Stomach (tissue), 4 donors: ENCODE results near the gene TCF12.

ENCODE experiments used
- POLR2AphosphoS5 ChIP-seq, 3 donors: sonication (generic); formaldehyde crosslinking; IDR thresholded peaks; one replicate each; pipeline ENCODE4 v1.6.1; 2016; ENCODE audit warnings: antibody characterized with exemption in 3 of 3
- TF ChIP-seq, protein P1 (sequence below), 7 experiments: fragments of 450-650 bp in 4 of 7; fragments of 200-600 bp in 3 of 7; sonication (generic) in 3 of 7; IDR thresholded peaks; one replicate each; pipeline ENCODE4 v1.5.1; 2016 to 2019; ENCODE audit warnings: antibody characterized with exemption in 7 of 7, control low read depth in 2 of 7, mild to moderate bottlenecking in 1 of 7

DNA sequence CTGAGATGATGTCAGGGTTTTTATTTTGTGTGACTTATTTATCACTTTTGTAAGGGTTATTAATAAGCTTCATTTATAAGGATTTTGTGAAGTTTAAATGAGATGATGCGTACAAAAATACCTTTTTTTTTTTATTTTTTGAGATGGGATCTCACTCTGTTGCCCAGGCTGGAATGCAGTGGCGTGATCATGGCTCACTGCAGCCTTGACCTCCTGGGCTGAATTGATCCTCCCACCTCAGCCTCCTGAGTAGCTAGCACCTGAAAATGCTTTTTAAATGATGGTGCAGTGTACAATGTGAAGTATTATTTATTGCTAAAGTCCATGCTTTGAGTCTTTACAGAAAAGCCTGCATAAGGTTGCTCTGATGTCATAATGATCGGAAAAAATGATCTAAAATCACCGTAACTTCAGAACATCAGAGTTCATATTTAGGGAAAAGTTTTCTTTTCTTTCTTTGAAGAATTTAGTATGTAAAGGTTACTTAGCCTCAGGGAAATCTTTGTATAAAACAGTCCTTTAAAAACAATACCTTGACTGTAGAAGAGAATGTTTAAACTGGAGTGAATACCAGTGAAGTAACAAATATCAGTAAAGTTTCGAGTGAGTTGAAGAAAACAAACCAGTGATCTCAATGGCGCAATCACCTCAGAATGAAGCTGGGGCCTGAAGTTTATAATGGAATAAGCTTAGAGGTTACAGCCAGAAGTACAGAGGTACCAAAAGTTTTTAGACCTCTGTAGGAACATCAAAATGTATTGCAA is 29.7 kb downstream of the TCF12 start:
- TF ChIP-seq, protein P1, sequence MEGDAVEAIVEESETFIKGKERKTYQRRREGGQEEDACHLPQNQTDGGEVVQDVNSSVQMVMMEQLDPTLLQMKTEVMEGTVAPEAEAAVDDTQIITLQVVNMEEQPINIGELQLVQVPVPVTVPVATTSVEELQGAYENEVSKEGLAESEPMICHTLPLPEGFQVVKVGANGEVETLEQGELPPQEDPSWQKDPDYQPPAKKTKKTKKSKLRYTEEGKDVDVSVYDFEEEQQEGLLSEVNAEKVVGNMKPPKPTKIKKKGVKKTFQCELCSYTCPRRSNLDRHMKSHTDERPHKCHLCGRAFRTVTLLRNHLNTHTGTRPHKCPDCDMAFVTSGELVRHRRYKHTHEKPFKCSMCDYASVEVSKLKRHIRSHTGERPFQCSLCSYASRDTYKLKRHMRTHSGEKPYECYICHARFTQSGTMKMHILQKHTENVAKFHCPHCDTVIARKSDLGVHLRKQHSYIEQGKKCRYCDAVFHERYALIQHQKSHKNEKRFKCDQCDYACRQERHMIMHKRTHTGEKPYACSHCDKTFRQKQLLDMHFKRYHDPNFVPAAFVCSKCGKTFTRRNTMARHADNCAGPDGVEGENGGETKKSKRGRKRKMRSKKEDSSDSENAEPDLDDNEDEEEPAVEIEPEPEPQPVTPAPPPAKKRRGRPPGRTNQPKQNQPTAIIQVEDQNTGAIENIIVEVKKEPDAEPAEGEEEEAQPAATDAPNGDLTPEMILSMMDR (IDR thresholded peaks at IDR 0.05): no peak
- no peak for TF ChIP-seq POLR2AphosphoS5 (IDR thresholded peaks at IDR 0.05)
